WTC11 (cell line): Measurements from ENCODE around the gene PCED1A. TPM values are rescaled to one million over a fixed set of nuclear protein-coding genes. Genes with fewer than 3 reads are reported as not detected.

ENCODE experiments used
- ATAC-seq: fragments of 200-7000 bp; cut with Tn5 transposase; 2 replicates; pipeline ENCODE4 v1.10.0; 2021; ENCODE audit warnings: mild to moderate bottlenecking, moderate library complexity
- CTCF ChIA-PET: fragments of 300-600 bp; sonication (Branson Sonifier 250); formaldehyde crosslinking; loops from one replicate; lab custom pipeline; 2021; ENCODE audit warnings: antibody characterized with exemption; lab: Charles Lee
- POLR2A ChIA-PET: fragments of 350-600 bp; sonication (Branson Sonifier 250); formaldehyde crosslinking; loops from one replicate; lab custom pipeline; 2021; ENCODE audit warnings: antibody characterized with exemption; lab: Charles Lee
- DNase-seq: peaks from one replicate; pipeline ENCODE4 v3.0.0; 2021; ENCODE audit warnings: low spot score
- H3K27ac Mint-ChIP-seq: 2 replicates; pipeline ENCODE4 v1.8.0; 2021; ENCODE audit warnings: mixed read lengths
- H3K27me3 Mint-ChIP-seq: 2 replicates; pipeline ENCODE4 v1.8.0; 2021; ENCODE audit warnings: low read depth, mild to moderate bottlenecking, moderate library complexity, mixed read lengths
- H3K36me3 Mint-ChIP-seq: 2 replicates; pipeline ENCODE4 v1.8.0; 2021; ENCODE audit warnings: mixed read lengths
- H3K4me1 Mint-ChIP-seq: 2 replicates; pipeline ENCODE4 v1.8.0; 2022; ENCODE audit warnings: mixed read lengths
- H3K4me3 Mint-ChIP-seq: 2 replicates; pipeline ENCODE4 v1.8.0; 2021; ENCODE audit warnings: mild to moderate bottlenecking, moderate library complexity, mixed read lengths
- H3K9me3 Mint-ChIP-seq: 2 replicates; pipeline ENCODE4 v1.8.0; 2021; ENCODE audit warnings: mixed read lengths
- ATF2 ChIP-seq: sonication (generic); formaldehyde crosslinking; IDR thresholded peaks from 2 replicates; pipeline ENCODE4 v1.8.1; 2022; ENCODE audit warnings: low read depth, missing genetic modification reagents, borderline replicate concordance
- ATF6 ChIP-seq: sonication (generic); formaldehyde crosslinking; IDR thresholded peaks from 2 replicates; pipeline ENCODE4 v1.8.1; 2023; ENCODE audit warnings: mild to moderate bottlenecking, missing genetic modification reagents
- CBFB ChIP-seq: sonication (generic); formaldehyde crosslinking; IDR thresholded peaks from 2 replicates; pipeline ENCODE4 v1.8.1; 2022; ENCODE audit warnings: mild to moderate bottlenecking, low read depth, missing genetic modification reagents
- CDX4 ChIP-seq: fragments of 250-450 bp; sonication (Bioruptor Pico); IDR thresholded peaks from 2 replicates; pipeline ENCODE4 v1.9.0; 2021; ENCODE audit warnings: moderate library complexity, mild to moderate bottlenecking, inconsistent platforms, borderline replicate concordance
- IRF2 ChIP-seq: sonication (generic); formaldehyde crosslinking; IDR thresholded peaks from 2 replicates; pipeline ENCODE4 v1.8.0; 2022; ENCODE audit warnings: low read depth, missing genetic modification reagents, borderline replicate concordance
- JAZF1 ChIP-seq: fragments of 250-450 bp; sonication (Bioruptor Pico); IDR thresholded peaks from 2 replicates; pipeline ENCODE4 v1.9.0; 2021; ENCODE audit warnings: moderate library complexity, mild to moderate bottlenecking, inconsistent platforms
- JUN ChIP-seq: sonication (generic); formaldehyde crosslinking; IDR thresholded peaks from 2 replicates; pipeline ENCODE4 v1.8.0; 2023; ENCODE audit warnings: mild to moderate bottlenecking, missing genetic modification reagents
- NR2C2 ChIP-seq: sonication (generic); formaldehyde crosslinking; IDR thresholded peaks from 2 replicates; pipeline ENCODE4 v1.8.0; 2022; ENCODE audit warnings: mild to moderate bottlenecking, missing genetic modification reagents
- NR3C1 ChIP-seq: sonication (generic); formaldehyde crosslinking; conservative IDR thresholded peaks from 2 replicates; pipeline ENCODE4 v1.8.1; 2023; ENCODE audit warnings: low read depth, mild to moderate bottlenecking, missing genetic modification reagents
- OVOL2 ChIP-seq: fragments of 250-450 bp; sonication (Bioruptor Pico); IDR thresholded peaks from 2 replicates; pipeline ENCODE4 v1.9.0; 2021; ENCODE audit warnings: mild to moderate bottlenecking, borderline replicate concordance
- PREB ChIP-seq: sonication (generic); formaldehyde crosslinking; IDR thresholded peaks from 2 replicates; pipeline ENCODE4 v1.8.1; 2022; ENCODE audit warnings: mild to moderate bottlenecking, missing genetic modification reagents, moderate library complexity, borderline replicate concordance
- RELA ChIP-seq: sonication (generic); formaldehyde crosslinking; IDR thresholded peaks from 2 replicates; pipeline ENCODE4 v1.8.1; 2022; ENCODE audit warnings: missing genetic modification reagents, mild to moderate bottlenecking, borderline replicate concordance
- SP1 ChIP-seq: sonication (generic); formaldehyde crosslinking; conservative IDR thresholded peaks from 2 replicates; pipeline ENCODE4 v1.8.1; 2022; ENCODE audit warnings: missing genetic modification reagents
- TCF7 ChIP-seq: sonication (generic); formaldehyde crosslinking; IDR thresholded peaks from 2 replicates; pipeline ENCODE4 v1.8.0; 2022; ENCODE audit warnings: mild to moderate bottlenecking, low read depth, missing genetic modification reagents, moderate library complexity
- ZBTB21 ChIP-seq: sonication (generic); formaldehyde crosslinking; IDR thresholded peaks from 2 replicates; pipeline ENCODE4 v1.8.1; 2023; ENCODE audit warnings: mild to moderate bottlenecking, missing genetic modification reagents, borderline replicate concordance
- ZNF121 ChIP-seq: sonication (generic); formaldehyde crosslinking; IDR thresholded peaks from 2 replicates; pipeline ENCODE4 v1.8.0; 2023; ENCODE audit warnings: missing genetic modification reagents
- ZNF232 ChIP-seq: sonication (generic); formaldehyde crosslinking; IDR thresholded peaks from 2 replicates; pipeline ENCODE4 v1.8.0; 2022; ENCODE audit warnings: mild to moderate bottlenecking, missing genetic modification reagents
- ZNF317 ChIP-seq: sonication (generic); formaldehyde crosslinking; IDR thresholded peaks from 2 replicates; pipeline ENCODE4 v1.8.1; 2023; ENCODE audit warnings: low read depth, mild to moderate bottlenecking, moderate library complexity, missing genetic modification reagents, borderline replicate concordance
- ZNF671 ChIP-seq: fragments of 250-450 bp; sonication (Bioruptor Pico); IDR thresholded peaks from 2 replicates; pipeline ENCODE4 v1.8.0; 2021; ENCODE audit warnings: mild to moderate bottlenecking
- total RNA-seq: library from RNA; stranded (reverse); gene quantifications from 3 replicates; pipeline ENCODE4 v1.2.3, GENCODE V29; 2021

The PCED1A gene
- total RNA-seq, 1 experiment from 2014 or later: 19.7 TPM

GRCh38 chr20:2889797-2890196 is 49.3 kb upstream of the PCED1A start:
- no peak overlapping the region for H3K4me3 Mint-ChIP-seq
- H3K4me1 Mint-ChIP-seq: 0 out of 2 replicates have a peak, but pooled peaks cover 5% of the 10 kb centered on the region
- CTCF ChIA-PET: interaction anchor here (0.8 kb wide), 1 partner anchor 38 kb away, joined by 4 read pairs; no protein-coding TSS in a partner anchor
- DNase-seq (no peak), ATAC-seq (no peak)
- H3K27me3 Mint-ChIP-seq: no peaks in the 10 kb centered on the region
- POLR2A ChIA-PET: no interaction called here
- H3K36me3 Mint-ChIP-seq: peaks cover 4% of the 10 kb centered on the region
- no peak for TF ChIP-seq ZNF317
- TF ChIP-seq RELA (CRISPR knock-in tag): no peak
- no peak overlapping the region for H3K27ac Mint-ChIP-seq
- peaks cover 4% of the 10 kb centered on the region for H3K9me3 Mint-ChIP-seq

- Mint-ChIP-seq H3K27ac (no peak overlapping the region), H3K36me3 (peaks cover under 1% of the 10 kb centered on the region), H3K4me1 (0 out of 2 replicates have a peak, but pooled peaks cover 5% of the 10 kb centered on the region), H3K4me3 (no peak overlapping the region), H3K27me3 (no peaks in the 10 kb centered on the region), H3K9me3 (peaks cover 2% of the 10 kb centered on the region)
- ChIA-PET POLR2A (no interaction called here), CTCF (interaction anchor here (0.8 kb wide), 1 partner anchor 37 kb away, joined by 4 read pairs; no protein-coding TSS in a partner anchor)
- no peak for DNase-seq
- ATAC-seq: no peak
- TF ChIP-seq ATF6 (no peak), JUN (CRISPR knock-in tag) (no peak), SP1 (CRISPR knock-in tag) (no peak), NR2C2 (no peak), ZNF232 (CRISPR knock-in tag) (no peak)
Observed at GRCh38 chr20:2889209-2889608, 48.8 kb upstream of the PCED1A start.

- Mint-ChIP-seq H3K27me3 (no peaks in the 10 kb centered on the region), H3K27ac (no peak overlapping the region), H3K4me1 (0 out of 2 replicates have a peak, but pooled peaks cover 7% of the 10 kb centered on the region), H3K9me3 (no peaks in the 10 kb centered on the region), H3K4me3 (no peak overlapping the region), H3K36me3 (no peaks in the 10 kb centered on the region; the same call in 1 of the 2 replicates)
- ATAC-seq (no peak), DNase-seq (no peak)
- POLR2A ChIA-PET: no interaction called here
- CTCF ChIA-PET: no interaction called here
- TF ChIP-seq TCF7 (CRISPR knock-in tag) (no peak), ZNF671 (CRISPR knock-in tag) (no peak), JAZF1 (CRISPR knock-in tag) (no peak), IRF2 (CRISPR knock-in tag) (no peak), ZNF121 (peak; percentile 93), ZNF232 (CRISPR knock-in tag) (no peak), CBFB (no peak)
Observed at GRCh38 chr20:2888224-2888955, 47.9 kb upstream of the PCED1A start.

GRCh38 chr20:2887715-2888114 is 47.3 kb upstream of the PCED1A start:
- Mint-ChIP-seq H3K9me3 (no peaks in the 10 kb centered on the region), H3K36me3 (no peaks in the 10 kb centered on the region; the same call in 1 of the 2 replicates), H3K27me3 (no peaks in the 10 kb centered on the region), H3K4me1 (0 out of 2 replicates have a peak, but pooled peaks cover 7% of the 10 kb centered on the region), H3K4me3 (no peak overlapping the region), H3K27ac (no peak overlapping the region)
- ChIA-PET CTCF (no interaction called here), POLR2A (no interaction called here)
- no peak for TF ChIP-seq OVOL2 (CRISPR knock-in tag)
- no peak for TF ChIP-seq ZBTB21 (CRISPR knock-in tag)
- no peak for TF ChIP-seq JAZF1 (CRISPR knock-in tag)
- TF ChIP-seq PREB: no peak
- TF ChIP-seq NR3C1: no peak
- no peak for TF ChIP-seq ATF2 (CRISPR knock-in tag)
- TF ChIP-seq CDX4: no peak
- ATAC-seq (no peak), DNase-seq (no peak)
